ENCODE results near the gene LIN37. TPM values are rescaled to one million over a fixed set of nuclear protein-coding genes. Genes with fewer than 3 reads are reported as not detected.
"Not testable (repeated sequence)": the region's sequence is repeated elsewhere in the genome, so short reads cannot be mapped to it uniquely, and the experiment has no call there.

LIN37 gene
- polyA plus RNA-seq, 3 donors from 2014 or later = 9.7 to 15.2 (median 12.6) TPM

- no peaks in the 10 kb centered on the region for H3K9me3 Mint-ChIP-seq
- H3K27me3 Mint-ChIP-seq (ENCODE audit: low read depth in 3 of 3) = peaks cover 7 to 12% (median 9%) of the 10 kb centered on the region in 3 donors
- peaks cover 25 to 32% of the 10 kb centered on the region in 2 donors for H3K4me1 Mint-ChIP-seq
- H3K4me3 Mint-ChIP-seq = peak overlapping the region in 4 of 5 donors; percentile 48 to 59 (median 54)
- peaks cover 0 to 19% (median 3%) of the 10 kb centered on the region in 3 donors for H3K36me3 Mint-ChIP-seq
- DNase-seq = no peak
- peak overlapping the region in 2 of 6 donors; percentile 38 to 50 for H3K27ac Mint-ChIP-seq
Observed at GRCh38 chr19:35755550-35756376, 7.4 kb downstream of the LIN37 start.

DNA sequence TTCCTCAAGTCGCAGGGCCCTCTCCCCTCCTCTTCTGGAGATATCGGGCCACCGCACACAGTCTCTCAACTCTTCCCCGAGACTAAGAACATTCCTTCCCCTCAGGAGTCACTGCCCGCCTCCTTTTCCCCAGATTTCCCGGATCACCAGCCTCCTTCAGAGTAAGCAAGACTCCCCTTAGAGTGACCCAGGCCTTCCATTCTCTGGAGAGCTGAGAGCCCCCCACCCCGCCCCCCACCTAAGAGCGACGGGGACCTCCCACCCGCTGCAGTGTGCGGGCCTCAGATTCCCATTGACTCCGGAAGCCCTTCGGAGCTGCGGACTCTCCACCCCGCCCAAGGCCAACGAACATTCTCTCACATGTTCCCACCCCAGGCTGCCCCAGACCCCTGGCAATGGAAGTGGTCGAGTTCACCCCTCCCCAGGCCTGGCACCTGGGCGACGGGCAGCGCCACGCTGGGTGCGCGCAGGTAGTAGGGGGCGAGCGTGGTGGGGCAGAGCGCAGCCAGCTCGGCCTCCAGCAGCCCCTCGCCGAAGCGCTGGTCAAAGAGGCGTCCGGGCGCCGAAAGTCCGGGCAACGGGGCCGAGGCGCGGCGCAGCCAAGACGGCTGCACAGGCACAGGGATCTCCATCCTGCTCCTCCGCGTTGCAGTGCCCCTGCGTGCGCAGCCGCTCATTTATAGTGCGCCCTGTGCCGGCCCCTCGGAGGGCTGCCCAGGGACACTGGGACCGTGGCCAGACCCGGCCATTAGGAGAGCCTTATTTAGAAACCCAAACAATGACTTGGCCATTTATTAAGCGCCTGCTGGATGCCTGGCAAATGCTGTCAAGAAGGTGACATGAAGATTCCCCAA, 8.2 kb downstream of the LIN37 start, which contains the start of gene HSPB6:
TSS of gene HSPB6 (minus strand) at position 653 of the 854 bp plus-strand sequence. CDS start at position 632, 21 bp downstream.
- Mint-ChIP-seq H3K9me3 (no peaks in the 10 kb centered on the region), H3K27me3 (ENCODE audit: low read depth in 3 of 3) (peaks cover 7 to 12% (median 9%) of the 10 kb centered on the region in 3 donors), H3K36me3 (peaks cover 0 to 19% (median 3%) of the 10 kb centered on the region in 3 donors), H3K4me1 (peaks cover 25 to 32% of the 10 kb centered on the region in 2 donors), H3K27ac (peak within 1 kb of the TSS; percentile 85 to 98 (median 94)), H3K4me3 (peak within 1 kb of the TSS; percentile 88 to 98 (median 94))
- DNase-seq = no peak

GRCh38 chr19:35757231-35757748, 8.9 kb downstream of the LIN37 start:
- Mint-ChIP-seq H3K36me3 (peaks cover 0 to 24% (median 3%) of the 10 kb centered on the region in 3 donors), H3K4me1 (peaks cover 25 to 32% of the 10 kb centered on the region in 2 donors), H3K4me3 (peak overlapping the region; percentile 88 to 98 (median 94)), H3K9me3 (no peaks in the 10 kb centered on the region), H3K27me3 (ENCODE audit: low read depth in 3 of 3) (peaks cover 7 to 12% (median 9%) of the 10 kb centered on the region in 3 donors), H3K27ac (peak overlapping the region in 5 of 6 donors; percentile 85 to 98 (median 92))
- no peak for DNase-seq

DNA sequence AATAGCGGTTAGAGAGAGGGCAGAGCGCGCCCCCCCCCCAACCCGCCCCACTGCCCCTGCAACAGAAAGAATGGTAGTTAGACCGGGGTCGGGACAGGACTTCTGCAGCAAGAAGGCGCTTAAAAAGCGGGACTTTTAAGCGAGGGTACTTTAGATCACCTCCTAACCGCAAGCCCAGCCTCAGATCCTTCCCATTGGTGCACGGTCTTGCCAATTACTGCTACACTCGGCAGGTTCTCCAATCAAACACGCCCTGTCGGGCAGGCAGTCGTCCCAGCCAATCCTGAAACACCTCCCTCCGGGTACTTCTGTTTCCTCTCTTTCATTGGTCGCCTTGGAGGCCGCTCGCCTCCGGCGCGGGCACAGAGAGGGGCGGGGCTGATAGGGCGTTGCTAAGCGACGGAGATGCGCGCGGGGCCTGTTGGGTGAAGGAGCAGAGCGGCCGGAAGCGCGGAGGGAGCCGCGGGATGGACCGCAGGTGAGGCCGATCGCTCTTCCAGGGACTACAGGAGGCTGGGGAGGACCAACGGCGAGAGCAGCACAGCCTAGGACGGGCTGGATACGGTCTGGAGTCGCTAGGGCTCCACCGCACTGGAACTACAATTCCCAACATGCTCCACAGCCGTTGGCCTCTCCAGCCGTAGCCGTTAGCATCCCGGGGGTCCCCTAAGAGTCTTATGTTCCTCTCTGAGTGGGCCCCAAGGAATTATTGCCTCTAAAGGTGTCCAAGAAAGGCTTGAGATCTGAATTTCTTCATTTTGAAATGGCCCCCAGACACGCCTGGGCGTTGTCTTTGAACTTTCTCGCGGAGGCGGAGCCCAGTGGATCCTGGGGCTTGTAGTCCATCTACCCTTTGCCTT, 9.6 kb downstream of the LIN37 start, which contains the start of gene PROSER3:
TSS of gene PROSER3 (plus strand) at position 428 of the 860 bp plus-strand sequence. CDS start at position 468, 40 bp downstream.
- peak within 1 kb of the TSS; percentile 88 to 98 (median 94) for H3K4me3 Mint-ChIP-seq
- H3K9me3 Mint-ChIP-seq = no peaks in the 10 kb centered on the region
- peak; percentile 99 for DNase-seq
- H3K36me3 Mint-ChIP-seq = peaks cover 0 to 22% (median 3%) of the 10 kb centered on the region in 3 donors
- peaks cover 7 to 12% (median 9%) of the 10 kb centered on the region in 3 donors for H3K27me3 Mint-ChIP-seq (ENCODE audit: low read depth in 3 of 3)
- peaks cover 25 to 32% of the 10 kb centered on the region in 2 donors for H3K4me1 Mint-ChIP-seq
- peak within 1 kb of the TSS; percentile 85 to 98 (median 94) for H3K27ac Mint-ChIP-seq

DNA sequence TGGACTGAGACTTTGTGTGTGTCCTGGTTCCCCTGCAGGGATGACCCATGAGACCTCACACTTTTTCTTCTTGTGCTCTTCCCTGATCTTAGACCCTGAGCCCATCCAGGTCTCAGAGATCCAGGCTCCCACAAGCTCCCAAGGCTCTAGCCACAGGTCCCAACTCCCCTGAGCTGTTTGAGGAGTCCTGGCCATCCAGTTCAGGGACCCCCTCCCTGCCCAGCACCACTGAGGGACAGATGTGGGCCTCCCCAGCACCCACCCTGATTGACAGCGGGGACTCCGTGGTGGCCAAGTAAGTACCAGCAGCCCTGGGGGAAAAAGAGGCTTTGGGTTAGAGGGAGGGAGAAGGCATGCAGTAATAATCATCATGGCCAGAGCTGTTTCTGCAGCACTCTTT, 11.3 kb downstream of the LIN37 start:
- H3K36me3 Mint-ChIP-seq = peaks cover 0 to 13% (median 0%) of the 10 kb centered on the region in 3 donors
- H3K4me3 Mint-ChIP-seq = peak overlapping the region; percentile 60 to 94 (median 75)
- peaks cover 25 to 32% of the 10 kb centered on the region in 2 donors for H3K4me1 Mint-ChIP-seq
- no peaks in the 10 kb centered on the region for H3K9me3 Mint-ChIP-seq
- H3K27me3 Mint-ChIP-seq (ENCODE audit: low read depth in 3 of 3) = peaks cover 7 to 12% (median 9%) of the 10 kb centered on the region in 3 donors
- H3K27ac Mint-ChIP-seq = no peak overlapping the region
- no peak for DNase-seq

DNA sequence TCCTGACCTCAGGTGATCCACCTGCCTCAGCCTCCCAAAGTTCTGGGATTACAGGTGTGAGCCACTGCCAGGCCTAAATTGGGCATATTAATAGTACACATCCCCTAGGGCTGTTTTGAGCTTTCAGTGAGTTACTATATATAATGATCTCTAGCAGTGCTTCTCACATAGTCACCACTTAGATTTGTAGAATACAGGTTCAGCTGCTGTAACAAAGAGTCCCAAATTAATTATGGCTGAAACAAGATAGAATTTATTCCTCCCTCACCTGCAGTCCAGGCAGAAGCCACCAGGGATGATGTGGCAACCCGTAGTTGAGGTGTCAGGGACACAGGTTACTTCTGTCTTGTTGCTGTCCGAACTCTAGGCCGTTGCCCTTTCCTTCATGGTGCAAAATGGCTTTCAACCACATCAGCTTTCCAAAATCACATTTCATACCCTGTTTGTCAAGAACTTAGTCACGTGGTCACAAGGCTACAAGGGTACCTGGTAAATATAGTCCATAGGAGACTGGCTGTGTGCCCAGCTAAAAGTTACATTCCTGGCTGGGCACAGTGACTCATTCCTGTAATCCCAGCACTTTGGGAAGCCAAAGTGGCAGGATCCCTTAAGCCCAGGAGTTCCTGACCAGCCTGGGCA, 12.5 kb downstream of the LIN37 start:
- peaks cover 23 to 32% of the 10 kb centered on the region in 2 donors for H3K4me1 Mint-ChIP-seq
- H3K36me3 Mint-ChIP-seq = peaks cover 0 to 8% (median 0%) of the 10 kb centered on the region in 3 donors
- peaks cover 7 to 12% (median 9%) of the 10 kb centered on the region in 3 donors for H3K27me3 Mint-ChIP-seq (ENCODE audit: low read depth in 3 of 3)
- H3K9me3 Mint-ChIP-seq = no peaks in the 10 kb centered on the region
- H3K27ac Mint-ChIP-seq = no peak overlapping the region
- DNase-seq = no peak
- no peak overlapping the region for H3K4me3 Mint-ChIP-seq

GRCh38 chr19:35764432-35765315, 16.3 kb downstream of the LIN37 start:
- DNase-seq = no peak
- H3K9me3 Mint-ChIP-seq = no peaks in the 10 kb centered on the region
- H3K27ac Mint-ChIP-seq = no peak overlapping the region
- no peak overlapping the region for H3K4me3 Mint-ChIP-seq
- peaks cover 0 to 2% (median 0%) of the 10 kb centered on the region in 3 donors for H3K27me3 Mint-ChIP-seq (ENCODE audit: low read depth in 3 of 3)
- peaks cover 0 to under 1% of the 10 kb centered on the region in 2 donors for H3K4me1 Mint-ChIP-seq
- peaks cover 0 to 8% (median 3%) of the 10 kb centered on the region in 3 donors for H3K36me3 Mint-ChIP-seq

- H3K36me3 Mint-ChIP-seq = peaks cover 0 to 8% (median 3%) of the 10 kb centered on the region in 3 donors
- no peak overlapping the region for H3K27ac Mint-ChIP-seq
- no peak overlapping the region for H3K4me3 Mint-ChIP-seq
- no peaks in the 10 kb centered on the region for H3K9me3 Mint-ChIP-seq
- peaks cover 0 to 2% (median 0%) of the 10 kb centered on the region in 3 donors for H3K27me3 Mint-ChIP-seq (ENCODE audit: low read depth in 3 of 3)
- DNase-seq = no peak
- no peaks in the 10 kb centered on the region for H3K4me1 Mint-ChIP-seq
Observed at GRCh38 chr19:35766571-35767104, 18.3 kb downstream of the LIN37 start.

DNA sequence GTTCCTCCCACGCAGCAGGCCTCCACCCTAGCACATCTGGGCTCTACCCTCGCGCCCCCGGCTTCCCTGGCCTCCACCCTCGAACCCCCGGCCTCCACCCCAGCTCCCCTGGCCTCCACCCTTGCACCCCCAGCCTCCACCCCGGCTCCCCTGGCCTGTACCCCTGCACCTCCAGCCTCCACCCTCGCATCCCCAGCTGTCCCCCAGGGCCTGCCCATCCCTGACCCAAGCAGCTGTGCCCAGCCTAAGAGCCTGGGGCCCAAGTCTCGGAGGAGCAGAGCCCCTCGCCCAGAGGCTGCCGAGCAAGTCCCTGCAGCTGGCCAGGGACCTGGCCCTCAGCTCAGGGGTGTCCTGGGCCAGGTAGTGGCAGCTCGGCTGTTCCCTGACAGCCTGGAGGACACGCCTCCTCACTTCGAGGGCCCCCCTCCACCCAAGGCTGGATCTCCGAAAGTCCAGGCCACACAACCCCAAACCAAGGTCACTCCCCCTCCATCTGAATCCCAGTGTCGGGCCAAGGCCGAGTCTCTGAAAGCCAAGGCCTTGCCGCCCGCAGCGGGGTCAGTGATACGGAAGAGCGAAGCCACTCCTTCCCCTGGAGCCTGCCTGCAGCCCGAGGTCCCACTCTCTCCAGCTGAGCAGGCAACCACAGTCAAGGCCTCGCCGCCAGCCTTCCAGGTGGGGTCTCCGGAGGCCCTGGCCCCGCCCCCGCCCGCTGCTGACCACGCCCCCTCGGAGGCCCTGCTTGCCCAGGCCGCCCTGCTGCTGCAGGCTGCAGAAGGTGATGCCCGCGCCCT, 19.1 kb downstream of the LIN37 start:
- no peak overlapping the region for H3K4me3 Mint-ChIP-seq
- H3K4me1 Mint-ChIP-seq = no peaks in the 10 kb centered on the region
- peaks cover 0 to 4% (median 3%) of the 10 kb centered on the region in 3 donors for H3K36me3 Mint-ChIP-seq
- peaks cover 0 to 2% (median 0%) of the 10 kb centered on the region in 3 donors for H3K27me3 Mint-ChIP-seq (ENCODE audit: low read depth in 3 of 3)
- no peak overlapping the region for H3K27ac Mint-ChIP-seq
- DNase-seq = no peak
- H3K9me3 Mint-ChIP-seq = no peaks in the 10 kb centered on the region

GRCh38 chr19:35768082-35768421, 19.7 kb downstream of the LIN37 start:
- no peaks in the 10 kb centered on the region for H3K9me3 Mint-ChIP-seq
- peaks cover 0 to 2% (median 0%) of the 10 kb centered on the region in 3 donors for H3K27me3 Mint-ChIP-seq (ENCODE audit: low read depth in 3 of 3)
- no peak for DNase-seq
- peaks cover 0 to under 1% of the 10 kb centered on the region in 2 donors for H3K4me1 Mint-ChIP-seq
- no peak overlapping the region for H3K4me3 Mint-ChIP-seq
- no peak overlapping the region for H3K27ac Mint-ChIP-seq
- H3K36me3 Mint-ChIP-seq = peaks cover 0 to 4% (median 3%) of the 10 kb centered on the region in 3 donors

GRCh38 chr19:35772362-35772761, 24.0 kb downstream of the LIN37 start:
- H3K27ac Mint-ChIP-seq; H3K27me3 Mint-ChIP-seq (ENCODE audit: low read depth in 3 of 3); H3K9me3 Mint-ChIP-seq: not testable (repeated sequence)

More at GRCh38 chr19:35772362-35772761, 24.0 kb downstream of the LIN37 start:
- not testable (repeated sequence) for H3K36me3 Mint-ChIP-seq, DNase-seq, H3K4me3 Mint-ChIP-seq
- peaks cover 14 to 25% of the 10 kb centered on the region in 2 donors for H3K4me1 Mint-ChIP-seq
